K562 (cell line): ENCODE results near the gene OR10D3. TPM values are rescaled to one million over a fixed set of nuclear protein-coding genes. Genes with fewer than 3 reads are reported as not detected.

ENCODE experiments used
- ATAC-seq: fragments of 200-7000 bp; cut with Tn5 transposase; 3 replicates; pipeline ENCODE4 v1.9.1; 2020; ENCODE audit warnings: moderate library complexity
- BruUV-seq: library from RNA; stranded (reverse); fragments of 400-500 nt; replicated peaks from 2 replicates; lab custom pipeline; 2021; lab: Mats Ljungman, UMichigan
- CTCF ChIA-PET: fragments of 300-600 bp; formaldehyde crosslinking; extraction: SDS; loops from one replicate; lab custom pipeline; 2021; ENCODE audit warnings: low intra/inter-chr PET ratio; lab: Yijun Ruan, JAX
- POLR2A ChIA-PET: fragments of 300-600, 350-650 bp; sonication (Branson Sonifier 250); formaldehyde crosslinking; extraction: SDS; loops from one replicate; lab custom pipeline; 2021; ENCODE audit warnings: antibody characterized with exemption, inconsistent platforms; lab: Yijun Ruan, JAX
- DNase-seq, 4 experiments: peaks; one replicate each; pipeline versions ENCODE4 v3.0.0 to v3.0.0-alpha.2; 2011 to 2018; ENCODE audit warnings: low spot score in 3 of 4, mixed read lengths in 3 of 4; ENCODE audit errors: extremely low read depth in 1 of 4
- FAIRE-seq: peaks from 2 replicates; lab custom pipeline; 2011; peaks lifted over from hg19 to GRCh38; lab: Jason Lieb, UNC
- H2AFZ ChIP-seq: 2 replicates; pipeline ENCODE4 v1.6.0; 2011; ENCODE audit warnings: low read depth, low read length, control low read depth, inconsistent platforms
- H3K27ac ChIP-seq: fragments of 200-600 bp; 3 replicates; pipeline ENCODE4 v1.8.0; 2011; ENCODE audit warnings: low read depth, mild to moderate bottlenecking, control low read depth, inconsistent platforms, low read length, moderate library complexity, mixed read lengths; ENCODE audit errors: extremely low read depth
- H3K27me3 ChIP-seq, 2 experiments: fragments of 300-600 bp in 1 of 2; 2 replicates in 1 of 2; 3 replicates in 1 of 2; pipeline versions ENCODE4 v1.6.0 to v1.8.0; 2011; ENCODE audit warnings: inconsistent platforms in 2 of 2, low read length in 2 of 2, mild to moderate bottlenecking in 1 of 2, mixed read lengths in 1 of 2, moderate library complexity in 1 of 2; ENCODE audit not compliant: control insufficient read depth in 2 of 2, insufficient read depth in 2 of 2
- H3K36me3 ChIP-seq: fragments of 300-600 bp; 3 replicates; pipeline ENCODE4 v1.8.0; 2011; ENCODE audit warnings: mild to moderate bottlenecking, low read length, inconsistent platforms; ENCODE audit not compliant: control insufficient read depth, insufficient read depth
- H3K4me1 ChIP-seq, 2 experiments: fragments of 200-600 bp in 1 of 2; replicated peaks in 1 of 2; 2 replicates in 1 of 2; 3 replicates in 1 of 2; pipeline versions ENCODE4 v1.5.1 to v1.8.0; 2011; ENCODE audit warnings: inconsistent platforms in 2 of 2, low read length in 2 of 2, mild to moderate bottlenecking in 1 of 2, mixed read lengths in 1 of 2, moderate library complexity in 1 of 2; ENCODE audit not compliant: control insufficient read depth in 2 of 2, insufficient read depth in 2 of 2
- H3K4me2 ChIP-seq: 2 replicates; pipeline ENCODE4 v1.6.1; 2011; ENCODE audit warnings: low read length, control low read depth, inconsistent platforms, mixed read lengths; ENCODE audit not compliant: insufficient read depth
- H3K4me3 ChIP-seq: fragments of 200-600 bp; sonication (generic), shearing (Covaris generic); 2 replicates; pipeline ENCODE4 v1.5.1; 2016; ENCODE audit warnings: control low read depth, inconsistent platforms
- H3K79me2 ChIP-seq: fragments of 200-600 bp; 3 replicates; pipeline ENCODE4 v1.8.0; 2011; ENCODE audit warnings: low read length, inconsistent platforms; ENCODE audit not compliant: control insufficient read depth, insufficient read depth
- H3K9ac ChIP-seq, 2 experiments: 2 replicates each; pipeline versions ENCODE4 v1.6.0 to v1.6.1; 2011; ENCODE audit warnings: low read depth in 2 of 2, low read length in 2 of 2, control low read depth in 1 of 2, inconsistent platforms in 1 of 2, mild to moderate bottlenecking in 1 of 2, mixed read lengths in 1 of 2; ENCODE audit not compliant: insufficient read depth in 1 of 2
- H3K9me1 ChIP-seq: one replicate; pipeline ENCODE4 v1.6.0; 2011; ENCODE audit warnings: inconsistent platforms, mild to moderate bottlenecking, low read length, moderate library complexity; ENCODE audit not compliant: control insufficient read depth, insufficient read depth
- H3K9me3 ChIP-seq: replicated peaks from 2 replicates; pipeline ENCODE4 v1.5.1; 2011; ENCODE audit warnings: low read depth, low read length, inconsistent platforms; ENCODE audit not compliant: control insufficient read depth, insufficient read depth
- H4K20me1 ChIP-seq: replicated peaks from 2 replicates; pipeline ENCODE4 v1.6.1; 2011; ENCODE audit warnings: low read length, inconsistent platforms, mixed read lengths; ENCODE audit not compliant: control insufficient read depth, insufficient read depth
- ATF7 ChIP-seq: fragments of 450-650 bp; IDR thresholded peaks from 2 replicates; pipeline ENCODE4 v1.7.1; 2014; ENCODE audit warnings: mild to moderate bottlenecking, moderate library complexity
- CBFA2T3 ChIP-seq: fragments of 450-650 bp; IDR thresholded peaks from 2 replicates; pipeline ENCODE4 v1.6.1; 2017
- CTBP1 ChIP-seq: fragments of 450-650 bp; IDR thresholded peaks from 2 replicates; pipeline ENCODE4 v1.6.1; 2016; ENCODE audit warnings: borderline replicate concordance
- ESRRA ChIP-seq: fragments of 450-650 bp; IDR thresholded peaks from 2 replicates; pipeline ENCODE4 v1.6.1; 2014; ENCODE audit warnings: low read depth, mild to moderate bottlenecking, moderate library complexity, borderline replicate concordance
- FOSL1 ChIP-seq: fragments of 200-800 bp; sonication (Bioruptor generic); conservative IDR thresholded peaks from 2 replicates; pipeline ENCODE4 v1.6.1; 2016; ENCODE audit warnings: missing genetic modification characterization, missing compliant biosample characterization
- GTF2F1 ChIP-seq: IDR thresholded peaks from 2 replicates; pipeline ENCODE4 v1.6.1; 2011; ENCODE audit warnings: low read depth, low read length, improper control_type of control experiment
- HIVEP1 ChIP-seq: fragments of 250-450 bp; sonication (Bioruptor Pico); IDR thresholded peaks from 2 replicates; pipeline ENCODE4 v1.4.0; 2020; ENCODE audit warnings: mild to moderate bottlenecking
- JUND ChIP-seq, 2 experiments: IDR thresholded peaks; 2 replicates in 1 of 2; 3 replicates in 1 of 2; pipeline ENCODE4 v1.6.1; 2011; ENCODE audit warnings: borderline replicate concordance in 2 of 2, low read depth in 2 of 2, low read length in 2 of 2, improper control_type of control experiment in 1 of 2, missing biosample characterization in 1 of 2, missing genetic modification characterization in 1 of 2, missing genetic modification reagents in 1 of 2
- KAT2B ChIP-seq: IDR thresholded peaks from one replicate; pipeline ENCODE4 v1.6.1; 2012; ENCODE audit warnings: low read depth, mild to moderate bottlenecking, control low read depth, inconsistent platforms, low read length, moderate library complexity
- NCOR1 ChIP-seq: fragments of 450-650 bp; IDR thresholded peaks from 2 replicates; pipeline ENCODE4 v1.6.1; 2016; ENCODE audit warnings: mild to moderate bottlenecking, moderate library complexity
- NR4A1 ChIP-seq, 2 experiments: fragments of 250-450 bp in 1 of 2; fragments of 450-650 bp in 1 of 2; sonication (Bioruptor Pico) in 1 of 2; IDR thresholded peaks; 2 replicates each; pipeline versions ENCODE4 v1.4.0 to v1.6.1; 2016 to 2020; ENCODE audit warnings: mild to moderate bottlenecking in 2 of 2, missing compliant biosample characterization in 1 of 2, missing genetic modification characterization in 1 of 2, moderate library complexity in 1 of 2
- POLR2AphosphoS2 ChIP-seq: IDR thresholded peaks from 2 replicates; pipeline ENCODE4 v1.6.1; 2012; ENCODE audit warnings: low read length, improper control_type of control experiment
- RFX7 ChIP-seq: fragments of 250-450 bp; sonication (Bioruptor Pico); IDR thresholded peaks from 2 replicates; pipeline ENCODE4 v1.5.1; 2021; ENCODE audit warnings: mild to moderate bottlenecking
- RNF2 ChIP-seq: sonication (generic); IDR thresholded peaks from 2 replicates; pipeline ENCODE4 v1.6.1; 2016
- ZBTB1 ChIP-seq: sonication (generic); formaldehyde crosslinking; IDR thresholded peaks from 2 replicates; pipeline ENCODE4 v1.8.1; 2023; ENCODE audit warnings: missing genetic modification reagents, low read depth, mild to moderate bottlenecking, borderline replicate concordance
- ZBTB8A ChIP-seq: fragments of 450-650 bp; IDR thresholded peaks from 2 replicates; pipeline ENCODE4 v1.6.1; 2018; ENCODE audit warnings: mild to moderate bottlenecking, moderate library complexity; ENCODE audit not compliant: partially characterized antibody
- ZFP36 ChIP-seq: fragments of 150-350 bp; IDR thresholded peaks from 2 replicates; pipeline ENCODE4 v1.6.1; 2018; ENCODE audit warnings: low read length, low read depth; ENCODE audit not compliant: partially characterized antibody
- ZNF212 ChIP-seq: fragments of 450-650 bp; formaldehyde crosslinking; IDR thresholded peaks from 2 replicates; pipeline ENCODE4 v1.4.0; 2020; ENCODE audit warnings: mild to moderate bottlenecking
- ZNF445 ChIP-seq: fragments of 250-450 bp; sonication (Bioruptor Pico); IDR thresholded peaks from 2 replicates; pipeline ENCODE4 v1.4.0; 2020; ENCODE audit warnings: low read depth, mild to moderate bottlenecking, moderate library complexity
- WGBS: fragments of 100-300 bp; shearing (Covaris generic); methylation state at CpG from one replicate; pipeline ENCODE4 v1.1.6; 2016; ENCODE audit warnings: low coverage, mixed read lengths; ENCODE audit not compliant: insufficient coverage; ENCODE audit errors: missing lambda C conversion rate; 5-methylcytosine and 5-hydroxymethylcytosine counted together
- in situ Hi-C: fragments of 300-500 bp; cut with MboI; formaldehyde crosslinking; loops from 4 replicates; pipeline ENCODE4 v1.15.0; 2018; ENCODE audit warnings: inconsistent platforms, mixed read lengths
- intact Hi-C: fragments of 100-400 bp; cut with micrococcal nuclease; formaldehyde crosslinking; loops from 2 replicates; pipeline ENCODE4 v1.14.2; 2022
- polyA plus RNA-seq, 8 experiments: library from polyadenylated mRNA; depleted of rRNA in 4 of 8; stranded (reverse) in 5 of 8; unstranded in 3 of 8; fragments of >200 nt; fragmentation: Nextera tagmentation in 2 of 8; fragmentation: Illumina TruSeq in 1 of 8; extraction: Ambion mirVana in 2 of 8; extraction: Trizol in 1 of 8; gene quantifications; 2 replicates each; pipeline versions ENCODE4 v1.2.1 to v1.2.3, GENCODE V29; 2011 to 2014; ENCODE audit warnings: inconsistent platforms in 1 of 8, missing spikeins in 1 of 8
- total RNA-seq, 7 experiments: library from RNA; depleted of rRNA in 6 of 7; stranded (reverse); fragments of >200 nt in 6 of 7; fragmentation: Illumina TruSeq in 2 of 7; extraction: Trizol in 2 of 7; gene quantifications; 2 replicates each; pipeline versions ENCODE4 v1.2.1 to v1.2.3, GENCODE V29; 2011 to 2021; ENCODE audit warnings: low replicate concordance in 1 of 7
- TF ChIP-seq, protein P1 (sequence below): fragments of 200-400 bp; formaldehyde crosslinking; IDR thresholded peaks from 2 replicates; pipeline ENCODE4 v1.6.1; 2017; ENCODE audit warnings: mild to moderate bottlenecking, low read depth, low read length, moderate library complexity

OR10D3 gene
- total and polyA plus RNA-seq, 9 of the 15 experiments (the other 6 are each of a cell fraction or from before 2014, with no cell fraction given): 0.07 to 2.9 (median 0.80) TPM; not detected in 1

DNA sequence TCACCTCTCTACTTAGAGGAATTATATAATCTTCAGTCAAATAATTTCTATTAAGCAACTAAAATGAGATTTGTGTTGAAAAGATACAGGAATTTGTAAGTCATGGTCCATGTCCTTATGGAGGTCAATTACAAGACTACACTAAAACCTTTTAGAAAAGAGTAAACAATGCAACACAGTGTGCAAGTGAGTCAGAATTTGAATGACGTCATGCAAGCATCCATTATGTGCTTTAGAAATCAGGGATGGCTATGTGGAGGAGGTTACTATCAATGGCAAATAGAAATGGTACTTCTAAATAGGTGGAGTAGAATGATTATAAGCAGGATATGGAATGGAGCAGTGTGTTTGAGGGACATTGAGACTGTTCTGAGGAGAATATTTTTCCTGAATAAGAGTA is 16.6 kb downstream of the OR10D3 start (continued):
- TF ChIP-seq JUND (IDR thresholded peaks at IDR 0.05; ENCODE audit: borderline replicate concordance, low read depth, low read length) (peak; percentile 51; the same call in 1 of the 2 replicates), JUND (tag; IDR thresholded peaks at IDR 0.05; ENCODE audit: borderline replicate concordance, low read depth, low read length) (peak; percentile 59; the same call in 2 of the 3 replicates), ESRRA (no peak), POLR2AphosphoS2 (no peak), ATF7 (peak; percentile 85)

DNA sequence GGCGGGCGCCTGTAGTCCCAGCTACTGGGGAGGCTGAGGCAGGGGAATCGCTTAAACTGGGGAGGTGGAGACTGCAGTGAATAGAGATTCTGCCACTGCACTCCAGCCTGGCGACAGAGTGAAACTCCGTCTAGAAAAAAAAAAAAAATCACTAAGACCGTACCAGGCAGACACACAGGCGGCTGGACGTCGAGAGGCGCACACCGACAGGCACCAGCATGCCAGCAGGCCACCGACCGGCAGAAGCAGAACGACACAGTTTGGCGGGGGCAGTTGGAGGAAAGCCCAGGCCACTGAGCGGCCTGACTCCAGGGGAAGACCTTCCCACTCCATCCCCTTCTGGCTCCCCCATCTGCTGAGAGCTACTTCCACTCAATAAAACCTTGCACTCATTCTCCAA is 17.5 kb downstream of the OR10D3 start:
- Histone ChIP-seq H3K9me1 (no peaks in the 10 kb centered on the region), H3K27ac (no peak overlapping the region), H3K36me3 (peaks cover 6% of the 10 kb centered on the region; the same call in 1 of the 3 replicates), H2AFZ (no peak overlapping the region), H3K9ac (no peak overlapping the region), H3K9me3 (no peaks in the 10 kb centered on the region), H3K4me2 (no peak overlapping the region), H3K79me2 (peaks cover 5% of the 10 kb centered on the region; the same call in 1 of the 3 replicates), H4K20me1 (no peaks in the 10 kb centered on the region), H3K4me3 (no peak overlapping the region), H3K4me1 (peaks cover 5 to 8% of the 10 kb centered on the region in 2 experiments; a peak in 3 of 5 replicates), H3K27me3 (no peaks in the 10 kb centered on the region)
- DNase-seq (no peak), ATAC-seq (no peak), FAIRE-seq (no peak)
- WGBS: 98% methylated on average over 7 of the region's 16 CpGs
- intact Hi-C loops: no loop called here
- in situ Hi-C loops: no loop called here
- no TSS peak for BruUV-seq
- TF ChIP-seq NCOR1 (no peak), RFX7 (CRISPR knock-in tag) (no peak), CBFA2T3 (no peak), FOSL1 (no peak), ZFP36 (no peak), ZBTB8A (no peak), RNF2 (no peak), CTBP1 (no peak), ZNF445 (CRISPR knock-in tag) (no peak), ZNF212 (CRISPR knock-in tag) (no peak), KAT2B (no peak), ZBTB1 (CRISPR knock-in tag) (no peak), NR4A1 (CRISPR knock-in tag; IDR thresholded peaks at IDR 0.05) (no peak), NR4A1 (tag; IDR thresholded peaks at IDR 0.05) (no peak), HIVEP1 (CRISPR knock-in tag) (no peak), GTF2F1 (no peak)
- TF ChIP-seq, protein P1, sequence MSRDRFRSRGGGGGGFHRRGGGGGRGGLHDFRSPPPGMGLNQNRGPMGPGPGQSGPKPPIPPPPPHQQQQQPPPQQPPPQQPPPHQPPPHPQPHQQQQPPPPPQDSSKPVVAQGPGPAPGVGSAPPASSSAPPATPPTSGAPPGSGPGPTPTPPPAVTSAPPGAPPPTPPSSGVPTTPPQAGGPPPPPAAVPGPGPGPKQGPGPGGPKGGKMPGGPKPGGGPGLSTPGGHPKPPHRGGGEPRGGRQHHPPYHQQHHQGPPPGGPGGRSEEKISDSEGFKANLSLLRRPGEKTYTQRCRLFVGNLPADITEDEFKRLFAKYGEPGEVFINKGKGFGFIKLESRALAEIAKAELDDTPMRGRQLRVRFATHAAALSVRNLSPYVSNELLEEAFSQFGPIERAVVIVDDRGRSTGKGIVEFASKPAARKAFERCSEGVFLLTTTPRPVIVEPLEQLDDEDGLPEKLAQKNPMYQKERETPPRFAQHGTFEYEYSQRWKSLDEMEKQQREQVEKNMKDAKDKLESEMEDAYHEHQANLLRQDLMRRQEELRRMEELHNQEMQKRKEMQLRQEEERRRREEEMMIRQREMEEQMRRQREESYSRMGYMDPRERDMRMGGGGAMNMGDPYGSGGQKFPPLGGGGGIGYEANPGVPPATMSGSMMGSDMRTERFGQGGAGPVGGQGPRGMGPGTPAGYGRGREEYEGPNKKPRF: no peak
- ChIA-PET POLR2A (interaction anchor here (1.3 kb wide), 1 partner anchor 11 kb away, joined by 4 read pairs; no protein-coding TSS in a partner anchor), CTCF (no interaction called here)
